ENCODE results near the gene MVD.

The MVD gene

DNA sequence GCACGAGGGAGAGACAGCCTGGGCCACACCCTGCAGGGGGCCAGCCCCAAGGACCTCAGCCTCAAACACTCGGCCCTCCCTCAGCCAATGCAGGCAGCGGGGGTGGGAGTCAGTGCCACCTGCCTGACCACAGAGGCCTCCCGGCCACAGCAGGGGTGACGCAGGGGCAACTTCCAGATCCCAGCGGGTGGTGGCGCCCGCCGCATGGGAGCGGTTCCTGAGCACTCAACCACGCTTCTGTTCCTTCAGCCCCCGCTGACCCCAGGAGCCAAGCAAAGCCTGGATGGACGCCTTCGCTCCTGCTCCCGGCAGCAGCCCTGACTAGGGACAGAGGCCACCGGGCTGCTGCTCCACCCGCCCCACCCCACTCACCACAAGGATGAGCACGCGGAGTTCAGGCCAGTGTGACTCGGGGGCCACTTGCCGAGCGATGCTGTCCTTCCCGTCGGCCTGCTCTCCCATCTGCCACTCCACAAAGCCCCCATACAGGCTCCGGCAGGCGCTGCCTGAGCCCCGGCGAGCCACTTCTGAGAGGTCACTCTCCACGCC, 7.1 kb downstream of the MVD start:
- no peaks in the 10 kb centered on the region for H3K9me3 ChIP-seq
- peaks cover 0 to 13% of the 10 kb centered on the region in 2 donors for H3K27me3 ChIP-seq
- no peak overlapping the region for H3K27ac ChIP-seq
- peaks cover 0 to 10% (median 7%) of the 10 kb centered on the region in 4 donors for H3K4me1 ChIP-seq
- no peak for DNase-seq
- intact Hi-C loops (cut with DNase I; ENCODE audit: low total_unique reads) = no loop called here
- TF ChIP-seq, protein P1, sequence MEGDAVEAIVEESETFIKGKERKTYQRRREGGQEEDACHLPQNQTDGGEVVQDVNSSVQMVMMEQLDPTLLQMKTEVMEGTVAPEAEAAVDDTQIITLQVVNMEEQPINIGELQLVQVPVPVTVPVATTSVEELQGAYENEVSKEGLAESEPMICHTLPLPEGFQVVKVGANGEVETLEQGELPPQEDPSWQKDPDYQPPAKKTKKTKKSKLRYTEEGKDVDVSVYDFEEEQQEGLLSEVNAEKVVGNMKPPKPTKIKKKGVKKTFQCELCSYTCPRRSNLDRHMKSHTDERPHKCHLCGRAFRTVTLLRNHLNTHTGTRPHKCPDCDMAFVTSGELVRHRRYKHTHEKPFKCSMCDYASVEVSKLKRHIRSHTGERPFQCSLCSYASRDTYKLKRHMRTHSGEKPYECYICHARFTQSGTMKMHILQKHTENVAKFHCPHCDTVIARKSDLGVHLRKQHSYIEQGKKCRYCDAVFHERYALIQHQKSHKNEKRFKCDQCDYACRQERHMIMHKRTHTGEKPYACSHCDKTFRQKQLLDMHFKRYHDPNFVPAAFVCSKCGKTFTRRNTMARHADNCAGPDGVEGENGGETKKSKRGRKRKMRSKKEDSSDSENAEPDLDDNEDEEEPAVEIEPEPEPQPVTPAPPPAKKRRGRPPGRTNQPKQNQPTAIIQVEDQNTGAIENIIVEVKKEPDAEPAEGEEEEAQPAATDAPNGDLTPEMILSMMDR (IDR thresholded peaks at IDR 0.05) = no peak
- peaks cover 17 to 69% (median 43%) of the 10 kb centered on the region in 3 donors for H3K36me3 ChIP-seq
- no peak overlapping the region for H3K4me3 ChIP-seq

- Histone ChIP-seq H3K9me3 (no peaks in the 10 kb centered on the region), H3K27me3 (peaks cover 0 to 13% of the 10 kb centered on the region in 2 donors), H3K27ac (no peak overlapping the region), H3K4me1 (peaks cover 0 to 16% (median 10%) of the 10 kb centered on the region in 4 donors), H3K4me3 (no peak overlapping the region), H3K36me3 (peaks cover 17 to 69% (median 43%) of the 10 kb centered on the region in 3 donors)
- DNase-seq = no peak
- intact Hi-C loops (cut with DNase I; ENCODE audit: low total_unique reads) = no loop called here
- TF ChIP-seq, protein P1 (IDR thresholded peaks at IDR 0.05) = no peak
Observed at GRCh38 chr16:88655053-88655732, 7.7 kb downstream of the MVD start.

GRCh38 chr16:88654363-88655052, 8.4 kb downstream of the MVD start:
- H3K36me3 ChIP-seq = peaks cover 17 to 69% (median 43%) of the 10 kb centered on the region in 3 donors
- TF ChIP-seq, protein P1 (IDR thresholded peaks at IDR 0.05) = no peak
- intact Hi-C loops (cut with DNase I; ENCODE audit: low total_unique reads) = no loop called here

GRCh38 chr16:88653596-88654362, 9.1 kb downstream of the MVD start:
- peaks cover 0 to 22% (median 13%) of the 10 kb centered on the region in 4 donors for H3K4me1 ChIP-seq
- H3K27me3 ChIP-seq = peaks cover 0 to 13% of the 10 kb centered on the region in 2 donors
- TF ChIP-seq, protein P1 (IDR thresholded peaks at IDR 0.05) = no peak
- H3K9me3 ChIP-seq = no peaks in the 10 kb centered on the region
- H3K4me3 ChIP-seq = no peak overlapping the region
- DNase-seq = no peak
- H3K36me3 ChIP-seq = peaks cover 17 to 69% (median 43%) of the 10 kb centered on the region in 3 donors
- no peak overlapping the region for H3K27ac ChIP-seq
- intact Hi-C loops (cut with DNase I; ENCODE audit: low total_unique reads) = no loop called here

More at GRCh38 chr16:88654363-88655052, 8.4 kb downstream of the MVD start:
- Histone ChIP-seq H3K27ac (no peak overlapping the region), H3K27me3 (peaks cover 0 to 13% of the 10 kb centered on the region in 2 donors), H3K9me3 (no peaks in the 10 kb centered on the region), H3K4me3 (no peak overlapping the region), H3K4me1 (peaks cover 0 to 22% (median 13%) of the 10 kb centered on the region in 4 donors)
- DNase-seq = no peak

GRCh38 chr16:88653101-88653500, 9.8 kb downstream of the MVD start:
- Histone ChIP-seq H3K27me3 (peaks cover 0 to 13% of the 10 kb centered on the region in 2 donors), H3K9me3 (no peaks in the 10 kb centered on the region), H3K27ac (no peak overlapping the region), H3K4me1 (peaks cover 0 to 22% (median 13%) of the 10 kb centered on the region in 4 donors), H3K4me3 (no peak overlapping the region), H3K36me3 (peaks cover 17 to 65% (median 42%) of the 10 kb centered on the region in 3 donors)
- no peak for DNase-seq
- intact Hi-C loops (cut with DNase I; ENCODE audit: low total_unique reads) = no loop called here
- TF ChIP-seq, protein P1 (IDR thresholded peaks at IDR 0.05) = no peak

Data from tibial artery (tissue), 4 donors.